Measurements from ENCODE around the gene CADM2.

Gene CADM2

GRCh38 chr3:86046436-86047136 is 1087.8 kb downstream of the CADM2 start:
- DNase-seq = no peak

GRCh38 chr3:86047161-86047560 is 1088.4 kb downstream of the CADM2 start:
- DNase-seq = no peak

- DNase-seq = no peak
Measured at GRCh38 chr3:86051058-86051457, 1092.3 kb downstream of the CADM2 start.

DNA sequence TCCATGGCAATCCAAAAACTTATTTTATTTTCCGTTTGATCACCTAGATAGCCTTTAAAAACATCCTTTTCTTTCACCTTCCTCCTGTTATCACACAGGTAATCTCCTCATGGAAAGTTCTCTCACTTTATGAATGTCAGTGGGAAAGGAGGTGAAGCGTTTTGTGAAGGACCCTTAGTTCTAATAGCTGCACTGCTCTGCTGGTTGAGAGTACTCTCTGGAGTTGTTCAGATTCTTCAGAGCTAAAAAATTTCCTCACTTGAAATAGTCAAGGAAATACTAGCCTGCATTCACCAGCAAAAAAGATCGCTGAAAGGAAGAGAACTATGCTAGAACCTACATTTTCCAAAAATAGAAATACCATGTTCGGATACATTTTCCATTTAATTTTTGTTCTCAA is 1097.2 kb downstream of the CADM2 start:
- no peak for DNase-seq

GRCh38 chr3:86056962-86057361 is 1098.2 kb downstream of the CADM2 start:
- no peak for DNase-seq

GRCh38 chr3:86073799-86074198 is 1115.0 kb downstream of the CADM2 start:
- DNase-seq = no peak

DNA sequence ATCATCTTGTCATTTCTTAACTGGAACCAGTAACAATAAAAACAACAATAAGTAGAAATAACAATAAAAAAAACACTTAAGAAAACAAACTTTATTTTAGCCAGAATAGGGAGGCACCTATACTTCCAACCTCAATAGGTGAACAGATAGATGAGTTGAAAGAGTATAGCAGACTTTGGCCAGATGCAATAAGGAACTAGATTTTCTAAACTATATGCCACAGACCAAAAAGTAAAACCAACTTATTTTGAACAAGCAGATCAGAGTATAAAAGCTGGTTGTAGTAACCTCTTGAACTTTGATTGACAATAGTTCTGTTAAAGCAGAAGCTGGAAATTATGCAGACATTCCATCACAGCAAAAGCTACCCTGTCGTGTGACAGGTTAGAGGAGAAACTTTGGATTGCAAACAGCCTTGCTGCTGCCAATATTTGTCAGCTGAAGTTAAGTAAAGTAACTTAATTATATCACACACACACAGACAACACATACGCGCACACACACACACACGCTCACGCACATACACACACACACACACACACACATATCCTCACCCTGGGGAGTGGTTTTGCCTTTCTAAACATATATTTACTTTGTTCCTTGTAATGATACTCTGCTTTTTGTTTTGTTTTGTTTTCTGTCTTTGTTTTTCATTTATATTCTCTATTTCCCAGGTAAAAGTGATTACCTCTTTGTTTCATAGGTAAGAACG is 1128.5 kb downstream of the CADM2 start:
- no peak for DNase-seq

- no peak for DNase-seq
Measured at GRCh38 chr3:86104154-86104553, 1145.4 kb downstream of the CADM2 start.

GRCh38 chr3:86109434-86109833 is 1150.6 kb downstream of the CADM2 start:
- no peak for DNase-seq
